Gastroesophageal sphincter (tissue), 4 donors: Measurements from ENCODE around the gene TBL3. TPM values are rescaled to one million over a fixed set of nuclear protein-coding genes. Genes with fewer than 3 reads are reported as not detected.

Source experiments
- ATAC-seq: fragments of 150-250 bp; one replicate; pipeline ENCODE4 v1.9.1; 2016; ENCODE audit warnings: mild to moderate bottlenecking, moderate library complexity
- H3K27ac ChIP-seq, 4 donors: fragments of 200-600 bp; sonication (generic) in 3 of 4; 1 replicate in 3 of 4; 2 replicates in 1 of 4; pipeline ENCODE4 v1.5.1; 2016 to 2019
- H3K27me3 ChIP-seq: fragments of 200-600 bp; sonication (generic); one replicate; pipeline ENCODE4 v1.5.1; 2019
- H3K36me3 ChIP-seq, 2 donors: fragments of 200-600 bp; sonication (generic); one replicate each; pipeline ENCODE4 v1.5.1; 2019; ENCODE audit warnings: control low read depth in 1 of 2
- H3K4me1 ChIP-seq, 3 donors: fragments of 200-600 bp; sonication (generic); 1 replicate in 2 of 3; 2 replicates in 1 of 3; pipeline ENCODE4 v1.5.1; 2016 to 2019; ENCODE audit warnings: control low read depth in 2 of 3
- H3K4me3 ChIP-seq, 2 donors: fragments of 200-600 bp; sonication (generic); one replicate each; pipeline ENCODE4 v1.5.1; 2019; ENCODE audit warnings: mild to moderate bottlenecking in 1 of 2, moderate library complexity in 1 of 2
- H3K9me3 ChIP-seq, 3 donors: fragments of 200-600 bp; sonication (generic); one replicate each; pipeline ENCODE4 v1.5.1; 2017 to 2019; ENCODE audit warnings: control low read depth in 2 of 3
- CTCF ChIP-seq, 4 experiments: fragments of 200-600 bp in 2 of 4; fragments of 450-650 bp in 2 of 4; sonication (generic) in 1 of 4; IDR thresholded peaks; one replicate each; pipeline ENCODE4 v1.5.1; 2017 to 2019; ENCODE audit warnings: antibody characterized with exemption in 4 of 4, mild to moderate bottlenecking in 2 of 4, moderate library complexity in 2 of 4
- EP300 ChIP-seq: sonication (generic); formaldehyde crosslinking; IDR thresholded peaks from one replicate; pipeline ENCODE4 v1.6.1; 2017; ENCODE audit warnings: antibody characterized with exemption, mild to moderate bottlenecking
- POLR2A ChIP-seq, 2 donors: fragments of 450-650 bp; IDR thresholded peaks; one replicate each; pipeline ENCODE4 v1.6.1; 2017; ENCODE audit warnings: antibody characterized with exemption in 2 of 2, mild to moderate bottlenecking in 2 of 2, moderate library complexity in 1 of 2
- POLR2AphosphoS5 ChIP-seq: sonication (generic); formaldehyde crosslinking; IDR thresholded peaks from one replicate; pipeline ENCODE4 v1.6.1; 2017; ENCODE audit warnings: antibody characterized with exemption
- WGBS, 2 donors: methylation state at CpG; one replicate each; pipeline ENCODE4 v1.1.5; 2018; ENCODE audit warnings: low coverage in 1 of 2; 5-methylcytosine and 5-hydroxymethylcytosine counted together
- total RNA-seq, 4 donors: library from RNA; depleted of rRNA; stranded (reverse); fragments of >200 nt; gene quantifications; one replicate each; pipeline ENCODE4 v1.1.0, GENCODE V29; 2016

The TBL3 gene
- total RNA-seq, 4 donors from 2014 or later: 26.7 to 38.6 (median 33.2) TPM

GRCh38 chr16:2028146-2028545, 56.3 kb downstream of the TBL3 start:
- 60 to 83% methylated on average over 1 to 2 of the region's 3 CpGs for WGBS, 2 donors
- Histone ChIP-seq H3K4me1 (peaks cover 0 to 79% (median 35%) of the 10 kb centered on the region in 3 donors), H3K27ac (peak overlapping the region in 2 of 4 donors; percentile 41 to 85), H3K27me3 (no peaks in the 10 kb centered on the region), H3K36me3 (peaks cover 0 to 11% of the 10 kb centered on the region in 2 donors), H3K4me3 (peak overlapping the region in 1 of 2 donors; percentile 79), H3K9me3 (no peaks in the 10 kb centered on the region)
- TF ChIP-seq EP300 (no peak), CTCF (IDR thresholded peaks at IDR 0.05) (no peak), POLR2A (IDR thresholded peaks at IDR 0.05) (no peak), POLR2AphosphoS5 (no peak)
- ATAC-seq: no peak

- Histone ChIP-seq H3K4me1 (peaks cover 0 to 79% (median 34%) of the 10 kb centered on the region in 3 donors), H3K36me3 (peaks cover 0 to 11% of the 10 kb centered on the region in 2 donors), H3K9me3 (no peaks in the 10 kb centered on the region), H3K27ac (peak overlapping the region in 2 of 4 donors; percentile 41 to 85), H3K4me3 (peak overlapping the region in 1 of 2 donors; percentile 79), H3K27me3 (no peaks in the 10 kb centered on the region)
- ATAC-seq: no peak
- TF ChIP-seq CTCF (IDR thresholded peaks at IDR 0.05): no peak
- TF ChIP-seq POLR2A (IDR thresholded peaks at IDR 0.05): no peak
- no peak for TF ChIP-seq POLR2AphosphoS5
- no peak for TF ChIP-seq EP300
- no CpG with 5 or more reads among the region's 18 CpGs for WGBS, 2 donors
Measured at GRCh38 chr16:2028620-2029220, 56.9 kb downstream of the TBL3 start.

- TF ChIP-seq EP300 (no peak), CTCF (IDR thresholded peaks at IDR 0.05) (no peak), POLR2AphosphoS5 (no peak), POLR2A (IDR thresholded peaks at IDR 0.05) (no peak)
- H3K4me1 ChIP-seq: peaks cover 0 to 78% (median 37%) of the 10 kb centered on the region in 3 donors
- no peaks in the 10 kb centered on the region for H3K9me3 ChIP-seq
- H3K27me3 ChIP-seq: no peaks in the 10 kb centered on the region
- peaks cover 0 to 11% of the 10 kb centered on the region in 2 donors for H3K36me3 ChIP-seq
- no peak for ATAC-seq
- peak overlapping the region in 1 of 2 donors; percentile 79 for H3K4me3 ChIP-seq
- no CpG with 5 or more reads among the region's 22 CpGs for WGBS, 2 donors
- H3K27ac ChIP-seq: peak overlapping the region in 2 of 4 donors; percentile 41 to 92
Measured at GRCh38 chr16:2029350-2029749, 57.5 kb downstream of the TBL3 start.

GRCh38 chr16:2030036-2030435, 58.2 kb downstream of the TBL3 start:
- TF ChIP-seq EP300 (no peak), CTCF (IDR thresholded peaks at IDR 0.05) (no peak), POLR2A (IDR thresholded peaks at IDR 0.05) (no peak), POLR2AphosphoS5 (no peak)
- no CpG with 5 or more reads among the region's 11 CpGs for WGBS, 2 donors
- no peaks in the 10 kb centered on the region for H3K9me3 ChIP-seq

GRCh38 chr16:2031081-2031577, 59.3 kb downstream of the TBL3 start:
- no peaks in the 10 kb centered on the region for H3K9me3 ChIP-seq
- H3K4me1 ChIP-seq: peaks cover 0 to 82% (median 49%) of the 10 kb centered on the region in 3 donors
- WGBS, 2 donors: 54% methylated on average over 3 of the region's 11 CpGs; no CpG with 5 or more reads in 1 of the 2 donors
- H3K4me3 ChIP-seq: peak overlapping the region in 1 of 2 donors; percentile 79
- no peak for TF ChIP-seq EP300
- no peak for TF ChIP-seq POLR2AphosphoS5
- TF ChIP-seq CTCF (IDR thresholded peaks at IDR 0.05): no peak
- no peak for TF ChIP-seq POLR2A (IDR thresholded peaks at IDR 0.05)
- ATAC-seq: peak; percentile 2
- no peaks in the 10 kb centered on the region for H3K27me3 ChIP-seq
- peak overlapping the region in 3 of 4 donors; percentile 90 to 92 (median 92) for H3K27ac ChIP-seq
- H3K36me3 ChIP-seq: peaks cover 0 to 11% of the 10 kb centered on the region in 2 donors

More at GRCh38 chr16:2030036-2030435, 58.2 kb downstream of the TBL3 start:
- peak overlapping the region in 2 of 4 donors; percentile 37 to 92 for H3K27ac ChIP-seq
- no peaks in the 10 kb centered on the region for H3K27me3 ChIP-seq
- H3K4me3 ChIP-seq: peak overlapping the region in 1 of 2 donors; percentile 79
- ATAC-seq: no peak
- H3K36me3 ChIP-seq: peaks cover 0 to 11% of the 10 kb centered on the region in 2 donors
- peaks cover 0 to 82% (median 42%) of the 10 kb centered on the region in 3 donors for H3K4me1 ChIP-seq
